ENCODE measurements around the gene EYS.

GRCh38 chr6:64293298-64293697 is 1413.7 kb downstream of the EYS start:
- TF ChIP-seq REST (IDR thresholded peaks at IDR 0.05; ENCODE audit: insufficient read depth in 1 of 2, low read depth in 2 of 2, low read length in 2 of 2) (no peak), POLR2AphosphoS5 (IDR thresholded peaks at IDR 0.05; ENCODE audit: low read depth, low read length) (no peak)
